Natural killer cell treated with Interleukin-12 subunit alpha and Interleukin-12 subunit beta and Interleukin-15 and Interleukin-18, amount 100 ng/mL, for 72 hours (primary cell): ENCODE results near the gene CLEC20A. TPM values are rescaled to one million over a fixed set of nuclear protein-coding genes. Genes with fewer than 3 reads are reported as not detected.

ENCODE experiments used
- ATAC-seq, 2 donors: fragments of 150-1000 bp; cut with Tn5 transposase in 1 of 2; sonication (Bioruptor Pico), chemical (Tn5 transposase) in 1 of 2; 2 replicates each; pipeline ENCODE4 v1.10.0; 2021
- DNase-seq: peaks from one replicate; pipeline ENCODE4 v3.0.0; 2022; ENCODE audit warnings: low spot score
- H3K27ac Mint-ChIP-seq, 2 donors: 1 replicate in 1 of 2; 2 replicates in 1 of 2; pipeline ENCODE4 v1.8.0; 2022; ENCODE audit warnings: mixed read lengths in 2 of 2, mild to moderate bottlenecking in 1 of 2, moderate library complexity in 1 of 2
- H3K27me3 Mint-ChIP-seq, 2 donors: 1 replicate in 1 of 2; 2 replicates in 1 of 2; pipeline ENCODE4 v1.8.0; 2022; ENCODE audit warnings: mixed read lengths in 2 of 2
- H3K36me3 Mint-ChIP-seq: one replicate; pipeline ENCODE4 v1.8.0; 2022; ENCODE audit warnings: mixed read lengths
- H3K4me1 Mint-ChIP-seq, 2 donors: 1 replicate in 1 of 2; 2 replicates in 1 of 2; pipeline ENCODE4 v1.8.0; 2022; ENCODE audit warnings: low read depth in 2 of 2, mixed read lengths in 2 of 2, mild to moderate bottlenecking in 1 of 2
- H3K4me3 Mint-ChIP-seq: one replicate; pipeline ENCODE4 v1.8.0; 2022; ENCODE audit warnings: mixed read lengths
- H3K9me3 Mint-ChIP-seq: 2 replicates; pipeline ENCODE4 v1.8.0; 2022; ENCODE audit warnings: mixed read lengths
- total RNA-seq, 2 donors: library from RNA; stranded (reverse); gene quantifications; one replicate each; pipeline ENCODE4 v1.2.3, GENCODE V29; 2022

CLEC20A gene
- total RNA-seq, 2 donors from 2014 or later, result not detected

- H3K36me3 Mint-ChIP-seq, result no peaks in the 10 kb centered on the region
- DNase-seq, result no peak
- peaks cover 8 to 15% of the 10 kb centered on the region in 2 donors for H3K27me3 Mint-ChIP-seq
- no peak for ATAC-seq
- peaks cover 0 to 5% of the 10 kb centered on the region in 2 donors for H3K4me1 Mint-ChIP-seq
- H3K4me3 Mint-ChIP-seq, result no peak overlapping the region
- no peak overlapping the region for H3K27ac Mint-ChIP-seq
- no peaks in the 10 kb centered on the region for H3K9me3 Mint-ChIP-seq
Observed at GRCh38 chr1:178488393-178488792, 8.4 kb downstream of the CLEC20A start.

- Mint-ChIP-seq H3K36me3 (no peaks in the 10 kb centered on the region), H3K9me3 (no peaks in the 10 kb centered on the region), H3K27ac (no peak overlapping the region), H3K4me3 (no peak overlapping the region), H3K4me1 (peaks cover 0 to 5% of the 10 kb centered on the region in 2 donors), H3K27me3 (peaks cover 8 to 15% of the 10 kb centered on the region in 2 donors)
- DNase-seq, result no peak
- ATAC-seq, result peak in 1 of 2 donors; percentile 22
Observed at GRCh38 chr1:178487070-178487615, 9.6 kb downstream of the CLEC20A start.

- peak in 1 of 2 donors; percentile 60 for ATAC-seq
- H3K36me3 Mint-ChIP-seq, result no peaks in the 10 kb centered on the region
- H3K9me3 Mint-ChIP-seq, result no peaks in the 10 kb centered on the region
Observed at GRCh38 chr1:178486100-178487069, 10.4 kb downstream of the CLEC20A start.

GRCh38 chr1:178485541-178485981, 11.2 kb downstream of the CLEC20A start:
- peaks cover 0 to 5% of the 10 kb centered on the region in 2 donors for H3K4me1 Mint-ChIP-seq
- ATAC-seq, result no peak

More at GRCh38 chr1:178486100-178487069, 10.4 kb downstream of the CLEC20A start:
- H3K27ac Mint-ChIP-seq, result no peak overlapping the region
- H3K4me1 Mint-ChIP-seq, result peaks cover 0 to 5% of the 10 kb centered on the region in 2 donors
- DNase-seq, result peak; percentile 54
- H3K27me3 Mint-ChIP-seq, result peaks cover 8 to 15% of the 10 kb centered on the region in 2 donors
- H3K4me3 Mint-ChIP-seq, result no peak overlapping the region

GRCh38 chr1:178484698-178485225, 12.0 kb downstream of the CLEC20A start:
- H3K4me3 Mint-ChIP-seq, result no peak overlapping the region
- peaks cover 0 to 5% of the 10 kb centered on the region in 2 donors for H3K4me1 Mint-ChIP-seq
- H3K9me3 Mint-ChIP-seq, result no peaks in the 10 kb centered on the region
- peaks cover 8 to 15% of the 10 kb centered on the region in 2 donors for H3K27me3 Mint-ChIP-seq
- DNase-seq, result no peak
- H3K36me3 Mint-ChIP-seq, result no peaks in the 10 kb centered on the region
- ATAC-seq, result no peak
- no peak overlapping the region for H3K27ac Mint-ChIP-seq

More at GRCh38 chr1:178485541-178485981, 11.2 kb downstream of the CLEC20A start:
- DNase-seq, result no peak
- Mint-ChIP-seq H3K9me3 (no peaks in the 10 kb centered on the region), H3K4me3 (no peak overlapping the region), H3K36me3 (no peaks in the 10 kb centered on the region), H3K27ac (no peak overlapping the region), H3K27me3 (peaks cover 8 to 15% of the 10 kb centered on the region in 2 donors)

GRCh38 chr1:178483251-178483957, 13.4 kb downstream of the CLEC20A start:
- Mint-ChIP-seq H3K4me1 (peaks cover 0 to 5% of the 10 kb centered on the region in 2 donors), H3K27me3 (peaks cover 11 to 15% of the 10 kb centered on the region in 2 donors), H3K4me3 (no peak overlapping the region), H3K36me3 (no peaks in the 10 kb centered on the region), H3K9me3 (no peaks in the 10 kb centered on the region), H3K27ac (no peak overlapping the region)
- ATAC-seq, result no peak
- no peak for DNase-seq

- H3K36me3 Mint-ChIP-seq, result no peaks in the 10 kb centered on the region
- DNase-seq (no peak), ATAC-seq (no peak)
- H3K9me3 Mint-ChIP-seq, result no peaks in the 10 kb centered on the region
- no peaks in the 10 kb centered on the region for H3K4me1 Mint-ChIP-seq
- peaks cover 2 to 7% of the 10 kb centered on the region in 2 donors for H3K27me3 Mint-ChIP-seq
- no peak overlapping the region for H3K27ac Mint-ChIP-seq
- H3K4me3 Mint-ChIP-seq, result no peak overlapping the region
Observed at GRCh38 chr1:178477841-178478240, 18.9 kb downstream of the CLEC20A start.

GRCh38 chr1:178477373-178477772, 19.4 kb downstream of the CLEC20A start:
- Mint-ChIP-seq H3K36me3 (no peaks in the 10 kb centered on the region), H3K27ac (no peak overlapping the region), H3K4me3 (no peak overlapping the region), H3K4me1 (no peaks in the 10 kb centered on the region), H3K9me3 (no peaks in the 10 kb centered on the region), H3K27me3 (peaks cover 7 to 10% of the 10 kb centered on the region in 2 donors)
- DNase-seq (no peak), ATAC-seq (no peak)

GRCh38 chr1:178472531-178472930, 24.2 kb downstream of the CLEC20A start:
- Mint-ChIP-seq H3K4me3 (no peak overlapping the region), H3K27ac (no peak overlapping the region), H3K36me3 (no peaks in the 10 kb centered on the region), H3K9me3 (no peaks in the 10 kb centered on the region), H3K27me3 (peaks cover 10% of the 10 kb centered on the region in 2 donors), H3K4me1 (no peaks in the 10 kb centered on the region)
- ATAC-seq (no peak), DNase-seq (no peak)

- Mint-ChIP-seq H3K4me1 (no peaks in the 10 kb centered on the region), H3K36me3 (no peaks in the 10 kb centered on the region), H3K9me3 (no peaks in the 10 kb centered on the region), H3K27ac (no peak overlapping the region), H3K4me3 (no peak overlapping the region), H3K27me3 (peaks cover 10 to 18% of the 10 kb centered on the region in 2 donors)
- no peak for ATAC-seq
- DNase-seq, result no peak
Observed at GRCh38 chr1:178470411-178470960, 26.3 kb downstream of the CLEC20A start.

GRCh38 chr1:178467837-178468236, 28.9 kb downstream of the CLEC20A start:
- DNase-seq, result no peak
- Mint-ChIP-seq H3K4me1 (no peaks in the 10 kb centered on the region), H3K36me3 (no peaks in the 10 kb centered on the region), H3K27me3 (peaks cover 9 to 18% of the 10 kb centered on the region in 2 donors), H3K27ac (no peak overlapping the region), H3K9me3 (no peaks in the 10 kb centered on the region), H3K4me3 (no peak overlapping the region)
- no peak for ATAC-seq

- Mint-ChIP-seq H3K4me3 (no peak overlapping the region), H3K9me3 (no peaks in the 10 kb centered on the region), H3K4me1 (no peaks in the 10 kb centered on the region), H3K27me3 (peaks cover 2 to 10% of the 10 kb centered on the region in 2 donors), H3K36me3 (no peaks in the 10 kb centered on the region), H3K27ac (no peak overlapping the region)
- DNase-seq, result no peak
- no peak for ATAC-seq
Observed at GRCh38 chr1:178465011-178465410, 31.8 kb downstream of the CLEC20A start.

GRCh38 chr1:178464566-178464965, 32.2 kb downstream of the CLEC20A start:
- no peak overlapping the region for H3K4me3 Mint-ChIP-seq
- ATAC-seq (no peak), DNase-seq (no peak)
- no peaks in the 10 kb centered on the region for H3K4me1 Mint-ChIP-seq
- no peaks in the 10 kb centered on the region for H3K9me3 Mint-ChIP-seq
- H3K36me3 Mint-ChIP-seq, result no peaks in the 10 kb centered on the region
- H3K27ac Mint-ChIP-seq, result no peak overlapping the region
- H3K27me3 Mint-ChIP-seq, result peaks cover 2 to 10% of the 10 kb centered on the region in 2 donors
